HG03439 (cell line): ENCODE results near the gene NOP10.
A peak's percentile ranks its signal among the peaks of the same experiment; 100 is the strongest.
"Not testable (repeated sequence)": the region's sequence is repeated elsewhere in the genome, so short reads cannot be mapped to it uniquely, and the experiment has no call there.

Source experiments
- ATAC-seq: cut with Tn5 transposase; IDR thresholded peaks from one replicate; pipeline ENCODE4 v1.9.1; 2021; ENCODE audit warnings: mild to moderate bottlenecking, moderate library complexity; ENCODE audit not compliant: unreplicated experiment

NOP10 gene

DNA sequence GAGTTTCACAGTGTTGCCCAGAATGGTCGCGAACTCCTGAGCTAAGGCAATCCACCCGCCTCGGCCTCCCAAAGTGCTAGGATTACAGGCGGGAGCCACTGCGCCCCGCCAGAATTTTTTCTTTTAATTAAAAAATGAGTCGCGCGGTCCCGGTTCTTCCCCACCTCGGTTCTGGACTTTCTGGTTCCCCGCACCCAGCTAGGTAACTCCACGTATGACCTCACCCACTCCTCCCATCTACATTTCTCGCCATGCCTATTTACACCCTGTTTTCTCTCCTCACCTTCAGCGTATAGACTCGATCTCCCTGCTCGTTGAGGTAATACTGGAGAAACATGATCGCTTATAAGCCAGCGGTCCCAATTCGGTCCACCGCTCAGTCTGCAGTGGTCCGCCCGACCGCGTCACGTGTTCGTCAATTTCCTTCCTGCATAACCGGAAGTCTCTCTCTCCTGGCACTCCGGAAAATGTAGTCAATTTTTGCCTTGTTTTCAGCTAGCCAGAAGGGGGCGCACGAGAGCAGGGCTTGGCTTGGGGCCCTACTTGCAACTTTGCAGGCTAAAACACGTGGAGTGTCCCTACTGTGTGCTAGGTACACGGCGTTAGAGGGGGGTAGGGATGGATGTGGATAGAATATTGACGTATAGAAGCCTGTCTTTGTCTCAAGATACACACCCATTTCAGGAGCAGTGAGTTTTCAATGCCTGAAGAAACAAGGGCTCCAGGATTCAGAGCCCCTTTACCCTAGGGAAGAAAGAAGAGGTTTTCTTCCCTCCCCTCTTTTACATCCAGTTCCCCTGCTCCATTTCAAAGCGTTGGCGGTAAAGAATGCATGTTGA is at the start of gene NOP10, which contains the start of gene NUTM1:
TSS of gene NOP10 (minus strand) at position 400 of the 839 bp plus-strand sequence. CDS start at position 337, 63 bp downstream.
TSS of gene NUTM1 (plus strand) at position 579 of the 839 bp plus-strand sequence. CDS start 382 bp downstream, outside the sequence.
- peak; percentile 81 for ATAC-seq

DNA sequence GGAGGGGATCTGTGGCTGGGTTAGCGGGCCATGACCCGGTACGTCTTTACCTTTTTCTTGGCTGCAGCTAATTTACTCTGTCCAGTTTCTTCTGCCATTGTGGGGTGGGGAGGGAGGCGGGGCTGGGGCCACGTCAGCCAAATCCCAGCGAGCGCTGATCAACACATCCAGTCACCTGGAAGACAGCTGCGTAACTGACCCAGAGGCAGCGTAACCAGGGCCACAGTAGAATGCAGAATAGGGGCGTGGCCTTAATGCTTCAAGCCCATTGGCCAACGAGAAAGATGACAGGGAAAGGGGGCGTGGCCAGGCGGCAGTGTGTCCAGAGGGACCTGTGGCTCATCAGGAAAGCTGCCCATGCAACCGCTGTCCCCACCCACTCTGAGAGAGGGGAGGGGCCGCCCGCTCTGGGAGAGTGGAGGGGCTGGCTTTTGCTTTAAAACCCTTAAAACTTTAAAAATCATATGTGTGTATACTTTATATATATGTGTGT is 46.7 kb upstream of the NOP10 start:
- not testable (repeated sequence) for ATAC-seq

DNA sequence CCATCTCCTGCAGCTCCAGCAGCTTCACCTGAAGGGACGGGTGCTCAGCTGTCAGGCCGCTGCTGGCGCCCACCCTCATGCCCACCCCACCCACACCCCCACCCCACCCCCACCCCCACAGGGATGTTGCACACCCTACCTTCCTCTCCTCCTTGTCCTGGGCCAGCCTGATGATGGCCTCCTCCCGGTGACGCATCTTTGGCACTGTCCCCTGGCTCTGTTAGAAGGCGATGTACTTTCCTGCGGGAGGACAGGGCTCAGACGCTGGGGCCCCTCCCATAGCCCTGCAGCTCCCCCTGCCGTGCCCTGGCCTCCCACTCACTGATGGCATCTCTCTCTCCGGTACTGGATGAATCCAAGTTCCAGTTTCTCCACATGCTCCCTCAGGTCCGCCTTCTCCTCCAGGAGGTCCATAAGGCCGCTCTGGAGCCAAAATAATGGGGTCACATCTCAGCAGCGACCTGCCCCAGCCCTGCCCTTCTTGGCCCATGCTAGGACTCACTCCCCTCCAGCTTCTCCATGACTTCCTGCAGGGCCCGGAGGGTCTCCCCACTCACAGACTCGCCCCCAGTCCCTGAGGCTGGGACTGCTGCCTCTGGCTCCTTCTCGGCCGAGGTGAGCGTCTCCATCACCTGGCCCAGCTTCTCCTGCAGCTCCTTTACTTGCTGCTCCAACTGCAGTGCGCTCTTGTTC is 39.0 kb upstream of the NOP10 start:
- ATAC-seq: not testable (repeated sequence)

DNA sequence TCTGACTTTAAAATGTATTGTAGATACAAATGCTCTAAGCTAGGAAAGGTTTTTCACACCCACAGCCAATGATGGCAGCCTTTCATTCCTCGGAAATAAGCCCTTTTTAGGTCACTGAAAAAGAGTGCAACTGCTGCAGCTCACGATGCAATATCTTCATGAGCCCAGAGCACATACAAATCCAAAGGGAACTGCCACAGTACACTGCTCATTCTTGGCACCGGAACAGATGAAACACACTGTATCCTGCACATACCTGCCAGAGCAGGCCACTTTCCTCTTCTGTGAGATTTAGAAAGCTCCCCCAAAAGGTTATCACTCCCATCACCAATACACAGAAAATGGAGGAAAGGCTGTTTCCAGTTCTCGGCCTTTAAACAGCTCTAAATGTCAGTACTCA is 37.6 kb upstream of the NOP10 start:
- not testable (repeated sequence) for ATAC-seq

DNA sequence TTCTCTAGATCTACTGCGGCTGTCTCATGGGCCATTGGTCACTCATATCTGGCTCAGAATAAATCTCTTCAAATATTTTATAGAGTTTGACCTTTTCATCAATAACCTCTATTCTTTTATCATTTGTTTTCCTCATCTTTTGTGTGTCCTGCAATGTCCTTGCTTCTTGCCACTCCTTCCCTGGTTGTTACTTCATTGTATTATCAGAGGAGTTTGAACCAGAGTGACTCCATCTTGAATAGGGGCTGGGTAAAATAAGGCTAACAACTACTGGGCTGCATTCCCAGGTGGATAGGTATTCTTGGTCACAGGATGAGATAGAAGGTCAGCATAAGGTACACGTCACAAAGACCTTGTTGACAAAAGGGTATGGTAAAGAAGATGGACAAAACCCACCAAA is 33.9 kb upstream of the NOP10 start:
- ATAC-seq: no peak

DNA sequence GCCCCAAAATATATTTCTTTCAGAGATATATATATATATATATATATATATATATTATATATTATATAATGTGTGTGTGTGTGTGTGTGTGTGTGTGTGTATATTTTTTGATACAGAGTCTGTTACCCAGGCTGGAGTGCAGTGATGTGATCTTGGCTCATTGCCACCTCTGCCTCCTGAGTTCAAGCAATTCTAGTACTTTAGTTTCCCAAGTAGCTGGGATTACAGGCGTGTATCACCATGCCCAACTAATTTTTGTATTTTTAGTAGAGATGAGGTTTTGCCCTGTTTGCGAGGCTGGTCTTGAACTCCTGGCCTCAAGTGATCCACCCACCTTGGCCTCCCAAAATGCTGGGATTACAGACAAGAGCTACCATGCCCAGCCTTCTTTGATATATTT is 32.6 kb upstream of the NOP10 start:
- not testable (repeated sequence) for ATAC-seq

DNA sequence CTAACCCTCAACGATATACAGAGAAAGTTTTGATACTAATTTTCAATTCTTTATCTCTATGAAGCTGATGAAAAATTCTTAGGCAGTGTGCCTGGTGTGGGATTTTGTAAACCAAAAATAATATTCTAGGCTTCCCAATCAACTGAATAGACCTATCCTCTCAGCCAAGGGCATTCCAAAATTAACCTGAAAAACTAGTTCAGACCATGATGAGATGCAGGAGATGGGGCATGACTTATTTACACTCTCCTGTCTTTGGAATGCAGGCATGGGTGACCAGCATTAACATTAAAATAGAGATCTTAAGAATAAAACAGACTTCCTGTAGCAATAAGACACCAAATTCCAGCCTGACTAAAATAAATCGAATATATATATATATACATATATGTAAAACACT is 31.9 kb upstream of the NOP10 start:
- ATAC-seq: no peak

DNA sequence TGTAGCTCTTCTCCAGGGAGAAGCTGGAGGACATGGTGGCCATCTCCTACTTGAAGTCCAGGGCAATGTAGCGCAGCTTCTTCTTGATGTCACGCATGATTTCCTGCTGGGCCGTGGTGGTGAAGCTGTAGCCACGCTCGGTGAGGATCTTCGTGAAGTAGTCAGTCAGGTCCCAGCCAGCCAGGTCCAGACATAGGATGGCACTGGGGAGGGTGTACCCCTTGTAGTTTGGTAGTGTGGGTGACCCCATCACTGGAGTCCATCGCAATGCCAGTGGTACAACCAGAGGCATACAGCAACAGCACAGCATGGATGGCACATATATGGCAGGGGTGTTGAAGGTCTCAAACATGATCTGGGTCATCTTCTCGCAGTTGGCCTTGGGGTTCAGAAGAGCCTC is 31.0 kb upstream of the NOP10 start:
- ATAC-seq: no peak

DNA sequence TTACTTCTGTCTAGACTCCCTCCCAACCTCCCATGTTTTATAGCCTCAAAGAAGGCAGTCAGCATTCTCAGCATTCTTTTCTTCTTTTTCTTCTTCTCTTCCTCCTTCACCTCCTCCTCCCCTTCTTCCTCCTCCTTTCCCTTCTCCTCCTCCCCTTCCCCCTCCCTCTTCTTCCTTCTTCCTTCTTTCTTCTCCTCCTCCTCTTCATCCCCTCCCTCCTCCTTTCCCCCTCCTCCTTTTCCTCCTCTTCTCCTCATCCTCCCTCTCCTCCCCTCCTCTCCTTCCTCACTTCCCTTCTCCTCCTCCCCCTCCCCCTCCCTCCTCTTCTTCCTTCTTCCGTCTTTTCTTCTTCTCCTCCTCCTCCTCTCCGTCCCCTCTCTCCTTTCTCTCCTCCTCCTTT is 27.7 kb upstream of the NOP10 start:
- ATAC-seq: no peak

DNA sequence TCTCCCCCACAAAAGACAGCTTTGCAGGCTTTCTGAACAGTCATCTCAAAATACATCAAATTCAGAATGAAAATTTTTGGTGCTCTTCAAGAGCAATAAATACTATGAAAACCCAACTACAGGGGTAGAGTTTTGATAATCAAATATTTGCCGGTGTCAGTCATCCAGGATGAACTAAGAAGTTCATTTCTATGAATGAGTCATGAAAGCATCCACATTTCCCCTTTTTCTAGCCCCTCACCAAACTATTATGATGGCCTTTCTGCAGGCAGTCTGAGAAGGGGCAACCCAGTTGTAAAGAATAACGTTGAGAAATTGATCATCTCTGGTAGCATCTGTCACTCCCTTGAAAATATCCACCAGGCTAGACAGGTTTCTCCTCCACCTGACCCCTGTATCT is 27.2 kb upstream of the NOP10 start:
- no peak for ATAC-seq

DNA sequence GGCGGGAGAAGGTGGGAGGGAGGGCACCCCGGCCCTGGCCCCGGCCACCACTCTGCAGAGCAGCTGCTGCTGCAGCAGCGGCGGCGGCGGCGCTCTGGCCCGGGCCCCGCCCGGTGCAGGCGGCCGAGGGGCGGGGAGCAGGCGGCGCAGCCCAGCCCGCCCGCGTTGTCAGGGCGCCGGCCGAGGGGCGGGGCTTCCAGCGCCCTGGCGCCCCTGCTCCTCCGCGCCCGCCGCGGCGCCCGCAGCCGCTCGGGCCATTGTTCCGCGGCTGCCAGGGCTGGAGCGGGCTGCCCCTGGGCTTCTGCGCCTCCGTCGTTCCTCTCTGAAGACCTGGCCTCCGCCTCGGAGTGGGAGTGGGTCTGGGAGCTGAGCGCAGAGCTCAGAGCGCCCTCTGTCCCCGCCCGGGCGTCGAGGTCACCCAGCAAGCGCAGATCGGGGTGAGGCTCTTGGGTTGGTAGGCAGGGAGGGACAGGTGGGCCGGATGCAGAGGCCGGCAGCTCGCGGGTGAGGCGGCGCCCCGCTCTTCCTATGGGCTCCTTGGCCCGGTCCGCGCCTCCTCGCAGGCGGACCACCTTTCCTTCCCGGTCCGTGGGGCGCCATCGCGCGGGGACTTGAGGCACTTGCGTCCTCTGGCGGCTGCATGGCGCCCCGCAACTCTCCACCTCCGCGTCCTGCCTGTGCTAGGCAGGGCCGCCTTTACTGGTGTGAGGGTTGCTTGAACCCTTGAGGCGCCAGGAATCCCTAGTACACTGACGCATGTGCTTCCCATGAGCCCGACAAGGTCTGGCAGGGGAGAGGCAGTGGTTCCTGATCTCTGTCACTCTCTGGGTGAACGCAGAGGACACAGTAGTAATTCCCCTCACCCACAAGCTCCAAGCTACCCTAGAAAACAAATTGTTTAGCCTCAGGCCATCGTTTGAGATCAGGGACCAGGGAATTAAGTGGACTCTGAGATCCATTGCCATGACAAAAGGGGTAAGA is 24.5 kb upstream of the NOP10 start, which contains the start of gene LPCAT4:
TSS of gene LPCAT4 (minus strand) at position 96 of the 981 bp plus-strand sequence. CDS start 96 bp downstream, outside the sequence.
- peak; percentile 77 for ATAC-seq

DNA sequence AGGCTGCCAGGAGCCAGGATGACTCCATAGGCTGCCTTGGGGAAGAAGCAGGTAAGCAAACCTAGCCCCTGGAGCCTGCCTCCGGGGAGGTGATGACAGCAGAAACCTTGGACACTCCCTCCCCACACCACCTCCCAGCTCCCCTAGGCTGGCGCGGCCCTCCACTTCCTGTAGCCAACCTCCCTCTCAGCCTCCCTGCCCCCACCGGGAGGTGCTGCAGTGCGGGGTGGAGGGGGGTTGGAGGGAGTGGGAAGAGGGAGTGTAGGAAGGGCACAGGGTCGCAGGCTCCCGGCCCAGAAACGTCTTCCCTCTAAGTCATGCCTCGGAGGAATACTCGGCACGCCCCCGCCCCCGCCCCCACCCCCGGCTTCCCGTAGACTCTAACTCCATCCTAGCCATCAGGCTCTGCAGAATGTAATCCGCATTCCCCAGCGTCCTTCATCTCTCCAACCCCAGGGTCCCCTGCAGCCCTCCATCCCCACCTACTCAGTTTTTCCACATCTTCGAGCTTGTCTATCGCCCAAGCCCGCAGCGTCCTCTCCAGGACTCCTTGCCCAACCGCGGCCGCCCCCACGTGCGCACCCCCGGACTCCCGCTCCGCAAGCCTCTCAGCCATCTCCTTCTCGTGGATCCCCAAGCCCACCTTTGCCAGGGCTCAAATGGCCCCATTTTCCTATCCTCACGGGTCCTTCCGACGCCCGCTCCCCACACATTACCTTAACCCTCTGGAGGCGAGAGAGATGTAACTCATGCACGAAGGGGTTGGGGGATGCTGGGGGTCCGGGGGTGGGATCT is 23.5 kb upstream of the NOP10 start:
- ATAC-seq: no peak

DNA sequence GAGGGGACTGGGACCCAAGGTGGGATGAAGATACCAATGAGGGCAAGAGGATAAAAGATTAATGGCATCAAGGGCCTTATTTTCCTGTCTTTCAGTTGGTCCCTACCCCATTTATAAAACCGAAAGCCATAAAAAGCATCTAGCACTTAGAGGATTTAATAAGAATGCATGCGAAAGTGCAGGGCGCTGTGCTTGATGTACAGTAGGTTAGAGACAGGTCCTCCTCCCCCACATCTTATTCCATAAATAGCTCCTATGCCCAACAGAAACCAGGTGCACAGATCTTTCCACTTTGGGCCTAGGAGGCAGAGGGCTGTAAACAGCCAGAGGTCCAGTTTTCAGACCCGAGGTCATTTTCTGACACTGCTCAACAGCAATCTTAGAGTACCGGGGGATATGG is 22.9 kb upstream of the NOP10 start:
- no peak for ATAC-seq

DNA sequence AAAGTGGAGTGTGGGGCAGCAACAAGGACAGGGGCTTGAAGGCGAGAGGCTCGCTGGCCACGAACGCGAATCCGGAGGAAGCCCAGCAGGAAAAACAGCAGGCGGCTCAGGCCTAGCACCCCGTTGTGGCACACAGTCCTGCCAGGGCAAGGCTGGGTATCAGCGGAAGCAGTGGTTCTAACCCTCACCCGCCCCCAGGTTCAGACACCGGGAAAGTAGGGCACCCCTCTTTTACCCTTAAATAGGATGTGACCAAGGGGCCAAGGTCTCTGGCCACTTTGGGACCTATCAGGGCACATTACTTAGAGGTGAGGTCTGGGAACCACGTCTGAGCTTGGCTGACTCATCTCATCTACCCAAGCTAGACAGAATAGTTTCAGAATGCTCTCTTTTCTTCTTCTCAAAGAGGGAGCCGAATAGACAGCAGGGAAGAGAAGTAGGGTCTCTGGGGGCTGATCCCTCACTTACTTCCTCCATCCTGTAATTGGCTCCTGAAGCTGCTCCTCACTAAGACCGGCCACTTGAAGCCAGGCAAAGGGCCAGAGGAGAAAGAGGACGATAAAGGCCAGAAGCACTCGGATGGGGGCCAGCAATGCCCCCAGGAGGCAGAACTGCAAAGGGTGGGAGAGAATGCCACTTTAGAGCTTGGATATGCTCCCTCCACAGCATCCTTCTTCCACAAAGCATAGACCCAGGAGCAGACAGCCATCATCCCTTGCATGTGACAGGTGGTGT is 22.3 kb upstream of the NOP10 start:
- no peak for ATAC-seq

DNA sequence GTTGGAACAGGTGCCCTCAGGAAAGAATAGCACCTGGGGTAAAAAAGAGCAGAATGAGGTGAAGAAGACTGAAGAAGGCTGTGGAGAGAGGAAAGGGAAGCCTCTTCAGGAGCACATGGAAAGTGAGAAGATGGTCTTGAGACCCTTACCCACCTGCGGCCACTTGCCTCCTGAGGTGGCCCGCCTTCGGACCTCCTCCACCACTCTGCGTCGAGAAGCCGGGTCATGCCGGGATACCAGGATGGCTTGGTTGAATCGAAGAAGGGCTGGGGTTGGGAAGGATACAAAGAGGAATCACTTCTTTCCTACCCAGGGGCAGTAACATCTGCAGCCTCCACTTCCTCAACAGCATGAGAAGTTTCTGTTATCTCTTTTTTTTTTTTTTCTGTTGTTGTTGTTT is 21.1 kb upstream of the NOP10 start:
- ATAC-seq: no peak

DNA sequence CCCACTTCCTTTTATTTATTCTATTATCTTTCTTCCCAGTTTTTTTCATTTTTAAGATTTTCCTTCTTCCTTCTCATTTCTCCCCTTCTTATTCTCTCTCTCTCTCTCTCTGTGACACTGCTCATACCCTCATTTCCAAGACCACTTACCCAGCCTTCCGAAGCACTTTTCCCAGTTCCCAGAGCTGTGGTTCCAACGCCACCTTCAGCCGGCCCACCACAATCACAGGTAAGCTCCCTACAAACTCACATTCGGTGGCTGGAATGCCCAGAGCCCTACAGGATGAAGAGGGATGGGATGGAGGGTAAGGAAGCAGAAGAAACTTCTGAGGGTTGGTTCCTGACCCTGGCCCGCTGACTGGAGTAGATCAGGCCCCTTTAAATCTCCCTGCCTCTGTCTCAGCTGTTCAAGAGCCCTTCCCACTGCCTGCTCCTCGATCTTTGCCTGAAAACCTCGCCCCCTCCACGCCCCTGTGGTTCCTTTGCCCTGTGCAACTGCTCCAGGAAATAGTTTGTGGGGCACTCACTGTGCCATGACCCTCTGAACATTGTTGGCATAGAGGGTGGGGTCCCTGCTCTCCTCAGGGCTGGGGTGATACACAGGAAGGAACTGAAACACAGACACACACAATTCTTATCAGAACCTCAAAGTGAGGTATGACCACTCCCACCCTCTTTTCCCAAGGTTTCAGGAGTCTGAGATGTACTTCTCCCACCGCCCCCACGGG is 19.3 kb upstream of the NOP10 start:
- no peak for ATAC-seq

DNA sequence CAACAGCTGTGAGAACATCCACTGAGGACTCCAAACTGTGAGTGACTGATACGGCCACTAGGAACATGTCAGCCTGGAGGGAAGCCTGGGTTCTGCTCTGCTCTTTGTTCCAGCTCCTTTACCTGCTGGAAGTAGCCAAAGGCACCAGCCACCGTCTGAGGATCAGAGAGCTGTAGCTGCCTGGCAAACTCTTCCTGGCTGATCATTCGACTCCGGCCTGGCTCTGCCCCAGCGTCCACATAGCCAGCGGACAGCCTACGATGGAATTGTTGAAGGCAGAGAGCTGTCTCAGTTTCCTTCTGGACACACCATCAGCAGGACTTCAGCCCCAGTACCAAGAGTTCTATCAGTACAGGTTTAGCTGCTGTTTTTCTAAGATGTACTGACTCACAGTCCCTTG is 18.3 kb upstream of the NOP10 start:
- no peak for ATAC-seq

DNA sequence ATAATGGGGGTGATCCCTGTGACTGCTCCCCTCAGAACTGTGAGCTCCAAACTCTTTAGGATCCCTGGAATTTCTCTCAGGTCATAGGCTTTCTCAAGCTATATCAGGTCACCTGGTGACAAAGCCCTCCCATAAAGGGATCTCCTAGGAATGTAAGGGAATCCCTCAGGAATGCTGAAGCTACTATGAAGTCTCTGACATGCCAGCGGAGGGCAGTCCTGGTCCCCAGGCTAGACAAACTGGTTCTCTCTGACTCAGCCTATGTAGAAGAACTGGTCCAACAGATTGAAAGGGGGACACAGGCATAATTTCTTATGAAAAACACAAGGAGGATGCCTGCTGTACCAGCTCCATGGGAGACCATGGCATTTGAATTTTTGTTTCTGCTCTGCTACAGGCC is 17.4 kb upstream of the NOP10 start:
- ATAC-seq: no peak
